SK-N-SH treated with all-trans-retinoic acid at 6 μM for 48 hours (cell line): ENCODE measurements around the gene SART3.

ENCODE experiments used
- ARNTL ChIP-seq: fragments of 450-650 bp; formaldehyde crosslinking; IDR thresholded peaks from 2 replicates; pipeline ENCODE4 v1.5.0; 2020; ENCODE audit warnings: low read depth, mild to moderate bottlenecking, moderate library complexity, borderline replicate concordance
- BACH2 ChIP-seq: fragments of 250-450 bp; sonication (Bioruptor Pico); IDR thresholded peaks from 2 replicates; pipeline ENCODE4 v1.9.0; 2021; ENCODE audit warnings: mild to moderate bottlenecking, borderline replicate concordance
- ISL1 ChIP-seq: fragments of 250-450 bp; sonication (Bioruptor Pico); IDR thresholded peaks from 2 replicates; pipeline ENCODE4 v2.1.2; 2022; ENCODE audit warnings: mild to moderate bottlenecking, moderate library complexity
- PATZ1 ChIP-seq: fragments of 250-450 bp; sonication (Bioruptor Pico); IDR thresholded peaks from 2 replicates; pipeline ENCODE4 v1.8.0; 2020; ENCODE audit warnings: mild to moderate bottlenecking, moderate library complexity, borderline replicate concordance
- POU6F1 ChIP-seq: fragments of 250-450 bp; sonication (Bioruptor Pico); IDR thresholded peaks from 2 replicates; pipeline ENCODE4 v1.8.0; 2021; ENCODE audit warnings: low read depth, mild to moderate bottlenecking, moderate library complexity, borderline replicate concordance
- TOX ChIP-seq: fragments of 250-450 bp; sonication (Bioruptor Pico); IDR thresholded peaks from 2 replicates; pipeline ENCODE4 v1.8.0; 2021; ENCODE audit warnings: mild to moderate bottlenecking, moderate library complexity, borderline replicate concordance
- ZC3H10 ChIP-seq: fragments of 250-450 bp; sonication (Bioruptor Pico); IDR thresholded peaks from 2 replicates; pipeline ENCODE4 v1.5.1; 2021; ENCODE audit warnings: mild to moderate bottlenecking, moderate library complexity
- ZNF565 ChIP-seq: fragments of 450-650 bp; formaldehyde crosslinking; conservative IDR thresholded peaks from 2 replicates; pipeline ENCODE4 v1.5.0; 2020; ENCODE audit warnings: low read depth, mild to moderate bottlenecking, moderate library complexity
- TF ChIP-seq, protein P1 (sequence below): fragments of 250-450 bp; sonication (Bioruptor Pico); IDR thresholded peaks from 2 replicates; pipeline ENCODE4 v1.5.0; 2020; ENCODE audit warnings: mild to moderate bottlenecking, moderate library complexity

GRCh38 chr12:108484431-108484830, 76.5 kb downstream of the SART3 start:
- TF ChIP-seq PATZ1 (CRISPR knock-in tag) (no peak), ZNF565 (CRISPR knock-in tag) (no peak), ARNTL (CRISPR knock-in tag) (no peak), TOX (CRISPR knock-in tag) (no peak), ISL1 (no peak), BACH2 (no peak), POU6F1 (CRISPR knock-in tag) (no peak), ZC3H10 (no peak)
- TF ChIP-seq, protein P1, sequence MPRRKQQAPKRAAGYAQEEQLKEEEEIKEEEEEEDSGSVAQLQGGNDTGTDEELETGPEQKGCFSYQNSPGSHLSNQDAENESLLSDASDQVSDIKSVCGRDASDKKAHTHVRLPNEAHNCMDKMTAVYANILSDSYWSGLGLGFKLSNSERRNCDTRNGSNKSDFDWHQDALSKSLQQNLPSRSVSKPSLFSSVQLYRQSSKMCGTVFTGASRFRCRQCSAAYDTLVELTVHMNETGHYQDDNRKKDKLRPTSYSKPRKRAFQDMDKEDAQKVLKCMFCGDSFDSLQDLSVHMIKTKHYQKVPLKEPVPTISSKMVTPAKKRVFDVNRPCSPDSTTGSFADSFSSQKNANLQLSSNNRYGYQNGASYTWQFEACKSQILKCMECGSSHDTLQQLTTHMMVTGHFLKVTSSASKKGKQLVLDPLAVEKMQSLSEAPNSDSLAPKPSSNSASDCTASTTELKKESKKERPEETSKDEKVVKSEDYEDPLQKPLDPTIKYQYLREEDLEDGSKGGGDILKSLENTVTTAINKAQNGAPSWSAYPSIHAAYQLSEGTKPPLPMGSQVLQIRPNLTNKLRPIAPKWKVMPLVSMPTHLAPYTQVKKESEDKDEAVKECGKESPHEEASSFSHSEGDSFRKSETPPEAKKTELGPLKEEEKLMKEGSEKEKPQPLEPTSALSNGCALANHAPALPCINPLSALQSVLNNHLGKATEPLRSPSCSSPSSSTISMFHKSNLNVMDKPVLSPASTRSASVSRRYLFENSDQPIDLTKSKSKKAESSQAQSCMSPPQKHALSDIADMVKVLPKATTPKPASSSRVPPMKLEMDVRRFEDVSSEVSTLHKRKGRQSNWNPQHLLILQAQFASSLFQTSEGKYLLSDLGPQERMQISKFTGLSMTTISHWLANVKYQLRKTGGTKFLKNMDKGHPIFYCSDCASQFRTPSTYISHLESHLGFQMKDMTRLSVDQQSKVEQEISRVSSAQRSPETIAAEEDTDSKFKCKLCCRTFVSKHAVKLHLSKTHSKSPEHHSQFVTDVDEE (CRISPR knock-in tag), result no peak
